Measurements from ENCODE around the gene PDGFA. TPM values are rescaled to one million over a fixed set of nuclear protein-coding genes. Genes with fewer than 3 reads are reported as not detected.
A peak's percentile ranks its signal among the peaks of the same experiment; 100 is the strongest.

PDGFA gene
- total RNA-seq, 1 experiment from 2014 or later = 129 TPM

GRCh38 chr7:536231-536630, 16.6 kb upstream of the PDGFA start (continued):
- TF ChIP-seq ZNF425 (CRISPR knock-in tag; conservative IDR thresholded peaks at IDR 0.05) (no peak), ZNF671 (CRISPR knock-in tag; IDR thresholded peaks at IDR 0.05) (no peak), PREB (CRISPR knock-in tag; IDR thresholded peaks at IDR 0.05; ENCODE audit: borderline replicate concordance) (no peak), ZNF121 (CRISPR knock-in tag; IDR thresholded peaks at IDR 0.05) (no peak), ZNF416 (CRISPR knock-in tag; IDR thresholded peaks at IDR 0.05) (no peak)

GRCh38 chr7:534959-535358, 15.3 kb upstream of the PDGFA start:
- Mint-ChIP-seq H3K27ac (no peak overlapping the region), H3K4me1 (peaks cover 2% of the 10 kb centered on the region; the same call in 1 of the 2 replicates), H3K27me3 (ENCODE audit: low read depth) (no peaks in the 10 kb centered on the region), H3K36me3 (no peaks in the 10 kb centered on the region), H3K4me3 (no peak overlapping the region), H3K9me3 (no peaks in the 10 kb centered on the region)
- DNase-seq (ENCODE audit: low spot score) (no peak), ATAC-seq (no peak)
- no peak for TF ChIP-seq ZNF138 (CRISPR knock-in tag; conservative IDR thresholded peaks at IDR 0.05)
- TF ChIP-seq ZNF121 (CRISPR knock-in tag; IDR thresholded peaks at IDR 0.05) = peak; percentile 60; the same call in 1 of the 2 replicates
- ChIA-PET CTCF (no interaction called here), POLR2A (no interaction called here)

GRCh38 chr7:534075-534474, 14.4 kb upstream of the PDGFA start:
- DNase-seq (ENCODE audit: low spot score) = no peak
- no peak for ATAC-seq
- POLR2A ChIA-PET = no interaction called here
- H3K9me3 Mint-ChIP-seq = no peaks in the 10 kb centered on the region
- no peak overlapping the region for H3K4me3 Mint-ChIP-seq
- no peaks in the 10 kb centered on the region for H3K27me3 Mint-ChIP-seq (ENCODE audit: low read depth)
- CTCF ChIA-PET = no interaction called here
- no peak overlapping the region for H3K27ac Mint-ChIP-seq
- peaks cover 2% of the 10 kb centered on the region; the same call in 1 of the 2 replicates for H3K4me1 Mint-ChIP-seq
- H3K36me3 Mint-ChIP-seq = no peaks in the 10 kb centered on the region
- TF ChIP-seq E2F5 (CRISPR knock-in tag; IDR thresholded peaks at IDR 0.05) = no peak
- no peak for TF ChIP-seq ZNF425 (CRISPR knock-in tag; conservative IDR thresholded peaks at IDR 0.05)
- TF ChIP-seq EMX1 (CRISPR knock-in tag; IDR thresholded peaks at IDR 0.05) = no peak
- no peak for TF ChIP-seq ERG (CRISPR knock-in tag; IDR thresholded peaks at IDR 0.05)
- no peak for TF ChIP-seq ATF3 (CRISPR knock-in tag; conservative IDR thresholded peaks at IDR 0.05)
- no peak for TF ChIP-seq TCF7 (CRISPR knock-in tag; IDR thresholded peaks at IDR 0.05; ENCODE audit: low read depth)
- no peak for TF ChIP-seq ZNF232 (CRISPR knock-in tag; IDR thresholded peaks at IDR 0.05)
- no peak for TF ChIP-seq CREM (CRISPR knock-in tag; IDR thresholded peaks at IDR 0.05)
